Natural killer cell (primary cell): ENCODE results near the gene SIGLEC5. TPM values are rescaled to one million over a fixed set of nuclear protein-coding genes. Genes with fewer than 3 reads are reported as not detected.

ENCODE experiments used
- ATAC-seq, 3 donors: fragments of 150-1000 bp in 2 of 3; fragments of 200-7000 bp in 1 of 3; cut with Tn5 transposase; 1 replicate in 1 of 3; 2 replicates in 2 of 3; pipeline ENCODE4 v1.10.0; 2021; ENCODE audit warnings: mild to moderate bottlenecking in 2 of 3, moderate library complexity in 2 of 3
- DNase-seq, 2 donors: peaks; one replicate each; pipeline versions ENCODE4 v3.0.0 to v3.0.0-alpha.2; 2013 to 2021; ENCODE audit warnings: mixed read lengths in 1 of 2
- H3K27ac ChIP-seq: one replicate; pipeline ENCODE4 v1.5.1; 2013; ENCODE audit warnings: mild to moderate bottlenecking, low read length
- H3K27me3 ChIP-seq: one replicate; pipeline ENCODE4 v1.6.1; 2013; ENCODE audit warnings: low read length; ENCODE audit not compliant: control insufficient read depth, insufficient read depth
- H3K36me3 ChIP-seq: one replicate; pipeline ENCODE4 v1.6.1; 2013; ENCODE audit warnings: low read length; ENCODE audit not compliant: control insufficient read depth, insufficient read depth
- H3K4me1 ChIP-seq: one replicate; pipeline ENCODE4 v1.6.1; 2013; ENCODE audit warnings: low read length; ENCODE audit not compliant: control insufficient read depth, insufficient read depth
- H3K4me3 ChIP-seq: one replicate; pipeline ENCODE4 v1.5.1; 2013; ENCODE audit warnings: low read length
- H3K9me3 ChIP-seq: one replicate; pipeline ENCODE4 v1.6.1; 2013; ENCODE audit warnings: low read length; ENCODE audit not compliant: control insufficient read depth, insufficient read depth
- H3K27ac Mint-ChIP-seq, 2 donors: one replicate each; pipeline ENCODE4 v1.8.0; 2022; ENCODE audit warnings: mild to moderate bottlenecking in 2 of 2, mixed read lengths in 2 of 2, moderate library complexity in 1 of 2
- H3K27me3 Mint-ChIP-seq, 2 donors: one replicate each; pipeline ENCODE4 v1.8.0; 2022; ENCODE audit warnings: low read depth in 2 of 2, mixed read lengths in 2 of 2
- H3K36me3 Mint-ChIP-seq: one replicate; pipeline ENCODE4 v1.8.0; 2022; ENCODE audit warnings: mixed read lengths
- H3K4me1 Mint-ChIP-seq, 2 donors: one replicate each; pipeline ENCODE4 v1.8.0; 2022; ENCODE audit warnings: mixed read lengths in 2 of 2
- H3K4me3 Mint-ChIP-seq: one replicate; pipeline ENCODE4 v1.8.0; 2022; ENCODE audit warnings: mild to moderate bottlenecking, moderate library complexity, mixed read lengths
- H3K9me3 Mint-ChIP-seq, 2 donors: one replicate each; pipeline ENCODE4 v1.8.0; 2022; ENCODE audit warnings: mixed read lengths in 2 of 2
- WGBS: methylation state at CpG from one replicate; pipeline ENCODE4 v1.1.7; 2013; ENCODE audit warnings: missing lambda C conversion rate; ENCODE audit not compliant: insufficient coverage; 5-methylcytosine and 5-hydroxymethylcytosine counted together
- intact Hi-C: fragments of 100-400 bp; cut with micrococcal nuclease; formaldehyde crosslinking; loops from one replicate; pipeline ENCODE4 v1.14.2; 2022
- total RNA-seq, 4 donors: library from RNA; stranded (reverse); fragments of 120-200 nt in 1 of 4; gene quantifications; one replicate each; pipeline versions ENCODE4 v1.2.3 to v1.2.4, GENCODE V29; 2013 to 2022
- TF ChIP-seq, protein P1 (sequence below): fragments of 200-600 bp; IDR thresholded peaks from one replicate; pipeline ENCODE4 v1.8.0; 2022; ENCODE audit warnings: antibody characterized with exemption

The SIGLEC5 gene
- total RNA-seq, 3 donors from 2014 or later (not counting 1 experiment from before 2014, with no cell fraction given), result 0.54 to 1.0 (median 0.90) TPM

DNA sequence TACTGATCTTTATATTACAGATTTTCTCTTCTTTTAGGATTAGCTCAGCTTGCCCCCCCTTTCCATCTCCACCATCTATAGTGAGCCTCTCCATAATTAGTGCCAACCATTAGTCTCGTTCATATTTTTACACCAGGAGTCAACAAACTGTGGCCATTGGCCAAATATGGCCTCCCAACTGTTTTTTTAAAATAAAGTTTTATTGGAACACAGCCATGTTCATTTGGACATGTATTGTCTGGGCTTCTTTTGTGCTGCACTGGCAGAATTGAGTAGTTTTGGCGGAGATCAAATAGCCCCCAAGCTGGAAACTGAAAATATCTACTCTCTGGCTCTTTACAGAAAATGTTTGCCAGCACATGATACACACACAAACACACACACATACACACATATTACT, 40.7 kb downstream of the SIGLEC5 start:
- WGBS, result 100% methylated on average over 2 of the region's 2 CpGs
- ATAC-seq (no peak), DNase-seq (no peak)
- Mint-ChIP-seq H3K27ac (no peak overlapping the region), H3K9me3 (peaks cover 0 to 4% of the 10 kb centered on the region in 2 donors), H3K4me3 (no peak overlapping the region), H3K4me1 (peaks cover 13 to 14% of the 10 kb centered on the region in 2 donors), H3K27me3 (no peaks in the 10 kb centered on the region), H3K36me3 (peaks cover 39% of the 10 kb centered on the region)
- no peaks in the 10 kb centered on the region for H3K27me3 ChIP-seq
- H3K27ac ChIP-seq, result no peak overlapping the region
- peaks cover 14% of the 10 kb centered on the region for H3K4me1 ChIP-seq
- peaks cover 15% of the 10 kb centered on the region for H3K9me3 ChIP-seq
- intact Hi-C loops, result no loop called here
- H3K4me3 ChIP-seq, result no peak overlapping the region
- peaks cover 18% of the 10 kb centered on the region for H3K36me3 ChIP-seq
- TF ChIP-seq, protein P1, sequence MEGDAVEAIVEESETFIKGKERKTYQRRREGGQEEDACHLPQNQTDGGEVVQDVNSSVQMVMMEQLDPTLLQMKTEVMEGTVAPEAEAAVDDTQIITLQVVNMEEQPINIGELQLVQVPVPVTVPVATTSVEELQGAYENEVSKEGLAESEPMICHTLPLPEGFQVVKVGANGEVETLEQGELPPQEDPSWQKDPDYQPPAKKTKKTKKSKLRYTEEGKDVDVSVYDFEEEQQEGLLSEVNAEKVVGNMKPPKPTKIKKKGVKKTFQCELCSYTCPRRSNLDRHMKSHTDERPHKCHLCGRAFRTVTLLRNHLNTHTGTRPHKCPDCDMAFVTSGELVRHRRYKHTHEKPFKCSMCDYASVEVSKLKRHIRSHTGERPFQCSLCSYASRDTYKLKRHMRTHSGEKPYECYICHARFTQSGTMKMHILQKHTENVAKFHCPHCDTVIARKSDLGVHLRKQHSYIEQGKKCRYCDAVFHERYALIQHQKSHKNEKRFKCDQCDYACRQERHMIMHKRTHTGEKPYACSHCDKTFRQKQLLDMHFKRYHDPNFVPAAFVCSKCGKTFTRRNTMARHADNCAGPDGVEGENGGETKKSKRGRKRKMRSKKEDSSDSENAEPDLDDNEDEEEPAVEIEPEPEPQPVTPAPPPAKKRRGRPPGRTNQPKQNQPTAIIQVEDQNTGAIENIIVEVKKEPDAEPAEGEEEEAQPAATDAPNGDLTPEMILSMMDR, result no peak

- TF ChIP-seq, protein P1, result no peak
- intact Hi-C loops, result no loop called here
- Histone ChIP-seq H3K27me3 (no peaks in the 10 kb centered on the region), H3K27ac (no peak overlapping the region), H3K4me3 (no peak overlapping the region), H3K4me1 (no peaks in the 10 kb centered on the region), H3K9me3 (peaks cover 15% of the 10 kb centered on the region), H3K36me3 (peaks cover 34% of the 10 kb centered on the region)
- 94% methylated on average over 7 of the region's 9 CpGs for WGBS
- Mint-ChIP-seq H3K27me3 (no peaks in the 10 kb centered on the region), H3K27ac (no peak overlapping the region), H3K9me3 (peaks cover 0 to 4% of the 10 kb centered on the region in 2 donors), H3K36me3 (peaks cover 55% of the 10 kb centered on the region), H3K4me1 (no peaks in the 10 kb centered on the region), H3K4me3 (no peak overlapping the region)
- DNase-seq (no peak), ATAC-seq (no peak)
Measured at GRCh38 chr19:51587264-51588191, 42.7 kb downstream of the SIGLEC5 start.

DNA sequence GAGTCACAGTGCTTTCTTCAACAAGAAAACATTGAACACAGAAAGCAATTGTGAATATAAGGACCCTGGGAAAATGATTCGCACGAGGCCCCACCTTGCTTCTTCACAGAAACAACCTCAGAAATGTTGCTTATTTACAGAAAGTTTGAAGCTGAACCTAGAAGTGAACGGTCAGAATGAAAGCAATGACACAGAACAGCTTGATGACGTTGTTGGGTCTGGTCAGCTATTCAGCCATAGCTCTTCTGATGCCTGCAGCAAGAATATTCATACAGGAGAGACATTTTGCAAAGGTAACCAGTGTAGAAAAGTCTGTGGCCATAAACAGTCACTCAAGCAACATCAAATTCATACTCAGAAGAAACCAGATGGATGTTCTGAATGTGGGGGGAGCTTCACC, 43.4 kb downstream of the SIGLEC5 start:
- no peak overlapping the region for H3K4me3 ChIP-seq

More for the DNA sequence above, 43.4 kb downstream of the SIGLEC5 start:
- Histone ChIP-seq H3K4me1 (no peaks in the 10 kb centered on the region), H3K27ac (no peak overlapping the region), H3K36me3 (peaks cover 36% of the 10 kb centered on the region), H3K27me3 (no peaks in the 10 kb centered on the region), H3K9me3 (peaks cover 15% of the 10 kb centered on the region)
- Mint-ChIP-seq H3K27me3 (no peaks in the 10 kb centered on the region), H3K4me3 (no peak overlapping the region), H3K4me1 (no peaks in the 10 kb centered on the region), H3K36me3 (peaks cover 58% of the 10 kb centered on the region), H3K9me3 (peaks cover 0 to 4% of the 10 kb centered on the region in 2 donors), H3K27ac (no peak overlapping the region)
- TF ChIP-seq, protein P1, result no peak
- 98% methylated on average over 4 of the region's 4 CpGs for WGBS
- DNase-seq (no peak), ATAC-seq (no peak)
- intact Hi-C loops, result no loop called here
